ENCODE results near the gene GNAL.

DNA sequence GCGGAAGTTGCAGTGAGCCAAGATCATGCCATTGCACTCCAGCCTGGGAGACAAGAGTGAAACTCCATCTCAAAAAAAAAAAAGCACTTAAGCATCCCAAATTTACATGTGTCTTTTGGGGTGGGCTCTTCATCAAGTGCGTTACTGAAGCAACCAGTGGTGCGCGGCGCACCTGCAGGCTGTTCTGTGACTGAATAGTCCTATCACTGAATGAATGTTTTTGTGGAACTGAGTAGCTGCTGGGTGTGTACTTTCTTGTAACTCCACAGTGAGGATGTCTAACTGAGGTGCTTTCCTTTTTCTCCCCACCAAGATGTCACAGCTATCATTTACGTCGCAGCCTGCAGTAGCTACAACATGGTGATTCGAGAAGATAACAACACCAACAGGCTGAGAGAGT, 179.2 kb downstream of the GNAL start:
- TF ChIP-seq, protein P1, sequence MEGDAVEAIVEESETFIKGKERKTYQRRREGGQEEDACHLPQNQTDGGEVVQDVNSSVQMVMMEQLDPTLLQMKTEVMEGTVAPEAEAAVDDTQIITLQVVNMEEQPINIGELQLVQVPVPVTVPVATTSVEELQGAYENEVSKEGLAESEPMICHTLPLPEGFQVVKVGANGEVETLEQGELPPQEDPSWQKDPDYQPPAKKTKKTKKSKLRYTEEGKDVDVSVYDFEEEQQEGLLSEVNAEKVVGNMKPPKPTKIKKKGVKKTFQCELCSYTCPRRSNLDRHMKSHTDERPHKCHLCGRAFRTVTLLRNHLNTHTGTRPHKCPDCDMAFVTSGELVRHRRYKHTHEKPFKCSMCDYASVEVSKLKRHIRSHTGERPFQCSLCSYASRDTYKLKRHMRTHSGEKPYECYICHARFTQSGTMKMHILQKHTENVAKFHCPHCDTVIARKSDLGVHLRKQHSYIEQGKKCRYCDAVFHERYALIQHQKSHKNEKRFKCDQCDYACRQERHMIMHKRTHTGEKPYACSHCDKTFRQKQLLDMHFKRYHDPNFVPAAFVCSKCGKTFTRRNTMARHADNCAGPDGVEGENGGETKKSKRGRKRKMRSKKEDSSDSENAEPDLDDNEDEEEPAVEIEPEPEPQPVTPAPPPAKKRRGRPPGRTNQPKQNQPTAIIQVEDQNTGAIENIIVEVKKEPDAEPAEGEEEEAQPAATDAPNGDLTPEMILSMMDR (IDR thresholded peaks at IDR 0.05; ENCODE audit: insufficient read depth, low read length, poor library complexity, severe bottlenecking): no peak
- no peak for TF ChIP-seq EZH2phosphoT487 (conservative IDR thresholded peaks at IDR 0.05; ENCODE audit: low read length)
